ENCODE measurements around the gene IMPA2.

DNA sequence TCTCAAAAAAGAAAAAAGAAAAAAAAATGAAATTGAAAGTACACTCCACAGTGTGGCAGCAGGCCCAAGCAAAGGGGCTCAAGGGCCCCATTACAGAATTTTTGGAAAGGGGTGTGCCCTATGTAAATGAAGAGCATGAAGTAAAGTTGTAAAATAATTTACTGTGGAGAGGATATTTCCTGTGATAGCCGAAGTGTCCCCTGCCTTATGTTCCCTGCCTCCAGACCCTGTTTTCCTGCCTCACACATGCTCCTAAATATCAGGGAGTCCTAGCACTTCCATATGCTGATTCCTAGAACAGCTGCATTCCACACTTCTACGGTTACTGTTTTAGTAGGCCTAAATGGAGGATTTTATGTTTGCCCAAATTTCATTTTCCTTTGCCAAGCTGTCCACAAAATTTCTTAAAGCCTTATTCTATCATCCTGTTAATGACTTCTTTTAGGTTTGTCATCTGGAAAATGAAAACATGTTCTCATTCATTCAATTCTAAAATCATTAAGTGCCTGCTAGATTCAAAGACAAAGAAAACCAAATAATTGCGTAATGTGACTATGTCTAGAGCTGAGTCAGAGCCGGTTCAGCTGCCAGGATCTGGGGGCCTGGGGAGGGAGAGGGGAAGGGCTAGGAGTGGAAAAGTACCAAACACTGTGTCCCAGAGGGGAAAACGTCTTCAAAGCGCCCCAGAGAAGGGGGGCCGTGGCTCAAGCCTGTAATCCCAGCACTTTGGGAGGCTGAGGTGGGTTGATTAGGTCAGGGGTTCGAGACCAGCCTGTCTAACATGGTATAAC, 25.9 kb upstream of the IMPA2 start:
- TF ChIP-seq POLR2A (IDR thresholded peaks at IDR 0.05; ENCODE audit: low read length) (no peak), GATA1 (IDR thresholded peaks at IDR 0.05; ENCODE audit: low read depth, low read length) (no peak)
